ENCODE measurements around the gene LOXL4.

LOXL4 gene
- total RNA-seq: 0 to 0.30 (median 0.04) reads per million in 18 experiments

- DNase-seq: peak in 1 of 2 donors; percentile 23
Measured at GRCh38 chr10:98267894-98268693, at the start of gene LOXL4. TSS of gene LOXL4 (minus strand) at chr10:98268194. CDS start at chr10:98263019, 5,175 bp downstream.

GRCh38 chr10:98316661-98317060 lies 48.7 kb upstream of the LOXL4 start:
- peak; percentile 61 to 67 for DNase-seq

GRCh38 chr10:98316170-98316569 lies 48.2 kb upstream of the LOXL4 start:
- DNase-seq: peak; percentile 37 to 69

GRCh38 chr10:98314532-98315284 lies 46.7 kb upstream of the LOXL4 start:
- peak; percentile 88 to 96 for DNase-seq

GRCh38 chr10:98313598-98313997 lies 45.6 kb upstream of the LOXL4 start:
- no peak for DNase-seq

GRCh38 chr10:98312822-98313221 lies 44.8 kb upstream of the LOXL4 start:
- DNase-seq: no peak

GRCh38 chr10:98312349-98312748 lies 44.4 kb upstream of the LOXL4 start:
- DNase-seq: no peak

- no peak for DNase-seq
Measured at GRCh38 chr10:98310701-98311100, 42.7 kb upstream of the LOXL4 start.

GRCh38 chr10:98309366-98310355 lies 41.7 kb upstream of the LOXL4 start:
- peak; percentile 59 to 64 for DNase-seq

GRCh38 chr10:98308669-98309365 lies 40.8 kb upstream of the LOXL4 start:
- DNase-seq: no peak

GRCh38 chr10:98307916-98308541 lies 40.0 kb upstream of the LOXL4 start:
- no peak for DNase-seq

- no peak for DNase-seq
Measured at GRCh38 chr10:98306501-98306900, 38.5 kb upstream of the LOXL4 start.

GRCh38 chr10:98303569-98303968 lies 35.6 kb upstream of the LOXL4 start:
- no peak for DNase-seq

- DNase-seq: no peak
Measured at GRCh38 chr10:98302741-98303365, 34.9 kb upstream of the LOXL4 start.

GRCh38 chr10:98301664-98302319 lies 33.8 kb upstream of the LOXL4 start:
- no peak for DNase-seq

- DNase-seq: no peak
Measured at GRCh38 chr10:98300526-98301229, 32.7 kb upstream of the LOXL4 start.

- no peak for DNase-seq
Measured at GRCh38 chr10:98299341-98299740, 31.3 kb upstream of the LOXL4 start.

- no peak for DNase-seq
Measured at GRCh38 chr10:98296524-98296923, 28.5 kb upstream of the LOXL4 start.

GRCh38 chr10:98295907-98296306 lies 27.9 kb upstream of the LOXL4 start:
- peak; percentile 18 to 23 for DNase-seq

GRCh38 chr10:98295401-98295811 lies 27.4 kb upstream of the LOXL4 start:
- DNase-seq: peak; percentile 55 to 60

Data from inflammatory macrophage (primary cell).